ENCODE results near the gene ISY1.

Gene ISY1

DNA sequence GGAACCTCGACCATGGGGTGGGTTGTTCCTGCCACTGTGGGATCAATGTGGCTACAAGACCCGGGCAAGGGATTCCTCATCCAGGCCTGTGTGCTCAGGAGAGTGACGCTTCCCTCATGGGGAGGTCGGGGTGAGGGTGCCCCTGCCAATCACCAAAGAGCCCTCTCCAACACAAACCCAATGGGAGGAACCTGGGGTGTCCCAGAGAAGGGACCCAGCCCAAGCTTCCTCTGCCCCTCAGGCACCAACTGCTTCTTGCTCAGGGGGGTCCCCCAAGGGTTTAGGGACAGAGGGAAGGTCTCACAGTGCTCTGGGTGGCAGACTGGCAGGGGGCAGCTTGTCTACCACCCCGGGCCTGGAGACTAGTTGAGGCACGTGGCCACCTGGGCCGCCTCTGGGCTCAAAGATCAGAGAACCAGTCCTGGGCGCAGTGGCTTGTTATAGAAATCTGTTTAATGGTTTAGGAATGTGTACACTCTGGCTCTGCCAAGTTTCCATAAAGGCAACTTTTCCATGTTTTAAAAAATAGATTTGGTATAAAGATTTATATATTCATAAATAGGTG is 73.6 kb downstream of the ISY1 start:
- DNase-seq (ENCODE audit: low read depth, low spot score) = no peak

DNA sequence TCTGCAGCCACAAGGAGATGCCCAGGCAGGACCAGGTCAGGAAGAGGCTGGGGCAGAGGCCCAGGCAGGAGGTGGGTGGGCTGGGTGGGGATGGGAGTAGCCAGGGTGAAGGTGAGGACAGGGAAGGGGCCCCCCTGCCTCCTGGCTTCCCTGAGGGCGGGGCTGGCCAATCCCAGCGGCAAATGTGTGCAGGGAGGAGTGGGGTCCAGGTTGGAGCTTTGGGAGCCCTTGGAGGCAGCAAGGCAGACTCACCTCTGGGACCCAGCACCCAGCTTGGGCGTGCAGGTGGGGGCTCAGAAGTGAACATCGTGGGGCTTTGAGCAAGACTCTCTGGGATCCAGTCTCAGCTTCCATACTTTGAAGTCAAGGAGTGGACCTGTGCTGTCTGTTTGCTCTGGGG is 75.0 kb downstream of the ISY1 start:
- DNase-seq (ENCODE audit: low read depth, low spot score) = no peak

DNA sequence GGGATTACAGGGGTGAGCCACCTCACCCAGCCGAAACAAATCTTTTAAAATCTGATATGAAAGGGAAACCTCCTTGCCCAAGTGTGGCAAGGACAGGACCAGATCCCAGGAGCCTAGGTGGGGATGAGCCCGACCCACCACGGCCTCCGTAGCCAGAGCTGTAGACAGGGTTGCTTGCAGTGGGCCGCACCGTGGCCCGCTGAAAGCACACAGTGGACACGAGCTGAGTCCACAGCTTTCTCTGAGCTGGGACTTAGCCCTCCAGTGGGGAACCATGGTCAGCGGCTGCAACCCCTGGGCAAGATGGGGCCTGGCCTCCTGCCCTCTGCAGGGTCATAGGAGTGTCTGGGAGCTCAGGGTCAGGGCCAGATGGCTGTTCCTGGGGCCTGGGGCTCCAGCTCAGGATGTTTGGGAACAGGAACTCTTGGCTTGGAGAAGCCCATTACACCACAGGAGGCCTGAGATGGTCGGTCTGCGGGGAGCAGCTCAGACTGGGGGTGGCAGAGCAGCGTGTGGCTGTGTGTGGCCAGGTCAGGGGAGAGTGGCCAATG is 75.6 kb downstream of the ISY1 start:
- no peak for DNase-seq (ENCODE audit: low read depth, low spot score)

DNA sequence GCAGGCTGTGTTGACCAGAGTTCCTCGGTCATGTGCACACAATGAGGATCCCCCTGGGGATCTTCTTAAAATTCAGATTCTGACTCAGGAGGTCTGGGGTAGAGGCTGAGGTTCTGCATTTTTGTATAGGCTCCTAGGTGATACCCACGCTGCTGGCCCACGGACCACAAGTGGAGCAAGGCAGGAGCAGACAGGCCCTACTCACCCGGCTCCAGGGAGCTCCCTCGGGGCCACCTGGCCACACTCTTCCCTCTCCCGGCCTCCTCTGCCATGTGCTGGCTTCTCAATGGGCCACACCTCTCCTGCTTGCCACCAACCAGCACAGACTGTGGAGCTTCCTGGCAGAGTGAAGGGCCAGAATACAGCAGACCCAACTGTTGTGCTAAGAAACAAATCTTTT is 76.4 kb downstream of the ISY1 start:
- no peak for DNase-seq (ENCODE audit: low read depth, low spot score)

DNA sequence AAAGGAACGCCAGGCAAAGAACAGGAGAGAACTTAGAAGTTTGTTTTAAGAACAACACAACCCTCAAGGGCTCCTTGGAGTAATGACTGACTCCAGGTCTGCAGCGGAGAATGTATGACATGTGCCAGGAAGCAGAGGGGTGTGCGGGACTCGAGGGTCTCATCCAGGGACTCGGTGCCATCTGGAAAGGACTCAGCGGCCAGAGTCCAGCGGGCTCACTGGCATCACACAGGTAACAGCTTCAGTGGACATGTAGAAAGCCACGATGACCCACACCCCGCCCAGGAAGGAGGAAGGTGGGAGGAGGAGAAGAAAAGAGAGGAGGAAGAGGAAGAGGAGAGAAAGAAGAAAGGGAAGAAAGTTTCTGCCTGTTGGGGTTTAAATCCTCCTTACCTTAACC is 78.8 kb downstream of the ISY1 start:
- no peak for DNase-seq (ENCODE audit: low read depth, low spot score)

DNA sequence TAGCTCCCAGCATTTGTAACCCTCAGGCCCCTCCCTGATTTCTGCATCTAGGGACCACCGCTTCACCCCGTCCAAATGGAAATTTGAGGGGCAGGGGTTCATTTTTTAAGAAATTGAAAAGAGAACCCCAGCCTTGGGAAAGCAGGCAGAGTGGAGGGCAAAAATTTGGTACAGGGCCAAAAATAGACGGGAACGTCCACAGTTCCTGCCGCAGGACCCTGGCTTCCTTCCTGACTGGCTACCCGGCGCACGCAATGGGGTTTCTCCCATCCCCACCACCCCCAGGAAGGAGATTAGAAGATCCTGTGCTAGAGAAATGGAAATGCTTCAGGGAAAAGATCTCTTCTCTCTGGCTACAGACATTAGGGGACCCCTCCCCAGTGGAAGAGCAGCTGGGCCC is 79.4 kb downstream of the ISY1 start:
- DNase-seq (ENCODE audit: low read depth, low spot score) = no peak

DNA sequence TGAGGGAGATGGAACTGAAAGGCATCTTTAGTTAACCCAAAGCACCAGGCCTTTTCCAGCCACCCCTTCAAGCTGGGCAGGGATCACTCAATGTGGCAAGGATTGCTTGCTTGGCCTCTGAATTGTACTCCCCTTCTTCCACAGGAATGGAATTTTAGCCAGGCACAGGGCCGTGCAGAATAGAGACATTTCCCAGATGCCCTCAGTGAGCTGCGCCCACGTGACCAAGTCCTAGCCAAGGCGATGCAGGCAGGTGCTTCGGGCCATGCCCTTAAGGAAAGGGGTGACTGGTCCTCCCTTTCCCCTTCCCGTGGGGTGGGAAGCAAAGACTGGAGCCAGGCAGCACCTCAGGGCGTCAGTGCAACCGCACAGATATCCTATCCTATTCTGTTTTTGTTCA is 82.4 kb downstream of the ISY1 start:
- DNase-seq (ENCODE audit: low read depth, low spot score) = no peak
